KG1 (cell line): Measurements from ENCODE around the gene PLEKHG4B.

ENCODE experiments used
- DNase-seq: peaks from one replicate; lab custom pipeline; 2025; lab: John Stamatoyannopoulos, UW

The PLEKHG4B gene

GRCh38 chr5:129148-129547 lies 37.2 kb downstream of the PLEKHG4B start:
- DNase-seq = no peak

GRCh38 chr5:129820-130219 lies 37.9 kb downstream of the PLEKHG4B start:
- no peak for DNase-seq

GRCh38 chr5:130601-131131 lies 38.7 kb downstream of the PLEKHG4B start:
- no peak for DNase-seq

GRCh38 chr5:136901-137300 lies 44.9 kb downstream of the PLEKHG4B start:
- DNase-seq = no peak

- no peak for DNase-seq
Measured at GRCh38 chr5:137741-138140, 45.8 kb downstream of the PLEKHG4B start.

GRCh38 chr5:138936-139335 lies 47.0 kb downstream of the PLEKHG4B start:
- DNase-seq = no peak

GRCh38 chr5:139579-140442 lies 47.8 kb downstream of the PLEKHG4B start:
- DNase-seq = no peak

GRCh38 chr5:140443-140829 lies 48.5 kb downstream of the PLEKHG4B start:
- no peak for DNase-seq

- DNase-seq = no peak
Measured at GRCh38 chr5:141211-141610, 49.2 kb downstream of the PLEKHG4B start.

- DNase-seq = no peak
Measured at GRCh38 chr5:141761-142160, 49.8 kb downstream of the PLEKHG4B start.

GRCh38 chr5:142246-142810 lies 50.4 kb downstream of the PLEKHG4B start:
- no peak for DNase-seq

GRCh38 chr5:143041-143440 lies 51.1 kb downstream of the PLEKHG4B start:
- DNase-seq = no peak

- DNase-seq = no peak
Measured at GRCh38 chr5:144941-145340, 53.0 kb downstream of the PLEKHG4B start.

- no peak for DNase-seq
Measured at GRCh38 chr5:145585-146323, 53.8 kb downstream of the PLEKHG4B start.

- DNase-seq = no peak
Measured at GRCh38 chr5:147751-148150, 55.8 kb downstream of the PLEKHG4B start.

- no peak for DNase-seq
Measured at GRCh38 chr5:149745-150485, 57.9 kb downstream of the PLEKHG4B start.

- DNase-seq = no peak
Measured at GRCh38 chr5:150746-151145, 58.8 kb downstream of the PLEKHG4B start.

- no peak for DNase-seq
Measured at GRCh38 chr5:152077-152476, 60.1 kb downstream of the PLEKHG4B start.

GRCh38 chr5:153256-153655 lies 61.3 kb downstream of the PLEKHG4B start:
- no peak for DNase-seq

- no peak for DNase-seq
Measured at GRCh38 chr5:154236-154635, 62.3 kb downstream of the PLEKHG4B start.

GRCh38 chr5:154826-155225 lies 62.9 kb downstream of the PLEKHG4B start:
- DNase-seq = no peak
